GM23338 (cell line): ENCODE measurements around the gene VAMP3. TPM values are rescaled to one million over a fixed set of nuclear protein-coding genes. Genes with fewer than 3 reads are reported as not detected.

Experiments
- CREB1 ChIP-seq: fragments of 250-450 bp; sonication (Bioruptor Pico); IDR thresholded peaks from 2 replicates; pipeline ENCODE4 v1.5.0; 2020; ENCODE audit warnings: low read depth, mild to moderate bottlenecking, moderate library complexity
- POLR2AphosphoS5 ChIP-seq: IDR thresholded peaks from 2 replicates; pipeline ENCODE4 v1.6.1; 2016; ENCODE audit warnings: antibody characterized with exemption, low read depth
- STAT1 ChIP-seq: IDR thresholded peaks from one replicate; pipeline ENCODE4 v1.6.1; 2016; ENCODE audit warnings: antibody characterized with exemption; ENCODE audit not compliant: unreplicated experiment
- ZNF331 ChIP-seq: fragments of 250-450 bp; sonication (Bioruptor Pico); IDR thresholded peaks from 2 replicates; pipeline ENCODE4 v1.5.0; 2020; ENCODE audit warnings: low read depth, mild to moderate bottlenecking, moderate library complexity
- polyA plus RNA-seq: library from polyadenylated mRNA; unstranded; fragments of >200 nt; fragmentation: Nextera tagmentation; extraction: Ambion mirVana; gene quantifications from 2 replicates; pipeline ENCODE4 v1.2.1, GENCODE V29; 2016
- total RNA-seq: library from RNA; depleted of rRNA; stranded (reverse); fragments of >200 nt; shearing (Covaris generic); gene quantifications from 2 replicates; pipeline ENCODE4 v1.2.3, GENCODE V29; 2014; rRNA removed
- TF ChIP-seq, protein P1 (sequence below): IDR thresholded peaks from 2 replicates; pipeline ENCODE4 v1.6.1; 2016; ENCODE audit warnings: antibody characterized with exemption
- TF ChIP-seq, protein P2 (sequence below): fragments of 250-450 bp; sonication (Bioruptor Pico); IDR thresholded peaks from 2 replicates; pipeline ENCODE4 v1.5.0; 2020; ENCODE audit warnings: mild to moderate bottlenecking, moderate library complexity

Gene VAMP3
- total and polyA plus RNA-seq, 2 experiments from 2014 or later: 16.3 to 43.0 TPM

DNA sequence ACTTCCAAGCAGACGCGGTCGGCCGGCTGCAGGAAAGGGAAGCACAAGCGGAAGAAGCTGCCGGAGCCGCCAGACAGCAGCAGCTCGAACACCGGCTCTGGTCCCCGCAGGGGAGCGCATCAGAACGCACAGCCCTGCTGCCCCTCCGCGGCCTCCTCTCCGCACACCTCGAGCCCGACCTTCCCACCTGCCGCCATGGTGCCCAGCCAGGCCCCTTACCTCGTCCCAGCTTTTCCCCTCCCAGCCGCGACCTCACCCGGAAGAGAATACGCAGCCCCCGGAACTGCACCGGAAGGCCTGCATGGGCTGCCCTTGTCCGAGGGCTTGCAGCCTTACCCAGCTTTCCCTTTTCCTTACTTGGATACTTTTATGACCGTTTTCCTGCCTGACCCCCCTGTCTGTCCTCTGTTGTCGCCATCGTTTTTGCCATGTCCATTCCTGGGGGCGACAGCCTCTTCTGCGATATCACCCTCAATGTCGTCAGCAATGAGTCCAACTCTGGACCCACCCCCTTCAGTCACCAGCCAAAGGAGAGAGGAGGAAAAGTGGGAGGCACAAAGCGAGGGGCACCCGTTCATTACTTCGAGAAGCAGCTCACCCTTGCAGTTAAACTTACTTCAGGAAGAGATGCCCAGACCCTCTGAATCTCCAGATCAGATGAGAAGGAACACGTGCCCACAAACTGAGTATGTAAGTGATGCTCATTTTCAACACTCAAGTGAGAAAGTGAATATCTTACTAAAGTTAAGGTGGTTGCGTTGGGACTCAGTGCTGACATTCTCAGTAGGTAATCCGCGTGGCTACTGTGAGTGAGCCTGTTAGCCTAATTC, 56.2 kb downstream of the VAMP3 start (continued):
- TF ChIP-seq, protein P1, sequence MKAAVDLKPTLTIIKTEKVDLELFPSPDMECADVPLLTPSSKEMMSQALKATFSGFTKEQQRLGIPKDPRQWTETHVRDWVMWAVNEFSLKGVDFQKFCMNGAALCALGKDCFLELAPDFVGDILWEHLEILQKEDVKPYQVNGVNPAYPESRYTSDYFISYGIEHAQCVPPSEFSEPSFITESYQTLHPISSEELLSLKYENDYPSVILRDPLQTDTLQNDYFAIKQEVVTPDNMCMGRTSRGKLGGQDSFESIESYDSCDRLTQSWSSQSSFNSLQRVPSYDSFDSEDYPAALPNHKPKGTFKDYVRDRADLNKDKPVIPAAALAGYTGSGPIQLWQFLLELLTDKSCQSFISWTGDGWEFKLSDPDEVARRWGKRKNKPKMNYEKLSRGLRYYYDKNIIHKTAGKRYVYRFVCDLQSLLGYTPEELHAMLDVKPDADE: no peak
- TF ChIP-seq CREB1 (CRISPR knock-in tag) (no peak), ZNF331 (CRISPR knock-in tag) (no peak), STAT1 (no peak), POLR2AphosphoS5 (no peak)
- TF ChIP-seq, protein P2, sequence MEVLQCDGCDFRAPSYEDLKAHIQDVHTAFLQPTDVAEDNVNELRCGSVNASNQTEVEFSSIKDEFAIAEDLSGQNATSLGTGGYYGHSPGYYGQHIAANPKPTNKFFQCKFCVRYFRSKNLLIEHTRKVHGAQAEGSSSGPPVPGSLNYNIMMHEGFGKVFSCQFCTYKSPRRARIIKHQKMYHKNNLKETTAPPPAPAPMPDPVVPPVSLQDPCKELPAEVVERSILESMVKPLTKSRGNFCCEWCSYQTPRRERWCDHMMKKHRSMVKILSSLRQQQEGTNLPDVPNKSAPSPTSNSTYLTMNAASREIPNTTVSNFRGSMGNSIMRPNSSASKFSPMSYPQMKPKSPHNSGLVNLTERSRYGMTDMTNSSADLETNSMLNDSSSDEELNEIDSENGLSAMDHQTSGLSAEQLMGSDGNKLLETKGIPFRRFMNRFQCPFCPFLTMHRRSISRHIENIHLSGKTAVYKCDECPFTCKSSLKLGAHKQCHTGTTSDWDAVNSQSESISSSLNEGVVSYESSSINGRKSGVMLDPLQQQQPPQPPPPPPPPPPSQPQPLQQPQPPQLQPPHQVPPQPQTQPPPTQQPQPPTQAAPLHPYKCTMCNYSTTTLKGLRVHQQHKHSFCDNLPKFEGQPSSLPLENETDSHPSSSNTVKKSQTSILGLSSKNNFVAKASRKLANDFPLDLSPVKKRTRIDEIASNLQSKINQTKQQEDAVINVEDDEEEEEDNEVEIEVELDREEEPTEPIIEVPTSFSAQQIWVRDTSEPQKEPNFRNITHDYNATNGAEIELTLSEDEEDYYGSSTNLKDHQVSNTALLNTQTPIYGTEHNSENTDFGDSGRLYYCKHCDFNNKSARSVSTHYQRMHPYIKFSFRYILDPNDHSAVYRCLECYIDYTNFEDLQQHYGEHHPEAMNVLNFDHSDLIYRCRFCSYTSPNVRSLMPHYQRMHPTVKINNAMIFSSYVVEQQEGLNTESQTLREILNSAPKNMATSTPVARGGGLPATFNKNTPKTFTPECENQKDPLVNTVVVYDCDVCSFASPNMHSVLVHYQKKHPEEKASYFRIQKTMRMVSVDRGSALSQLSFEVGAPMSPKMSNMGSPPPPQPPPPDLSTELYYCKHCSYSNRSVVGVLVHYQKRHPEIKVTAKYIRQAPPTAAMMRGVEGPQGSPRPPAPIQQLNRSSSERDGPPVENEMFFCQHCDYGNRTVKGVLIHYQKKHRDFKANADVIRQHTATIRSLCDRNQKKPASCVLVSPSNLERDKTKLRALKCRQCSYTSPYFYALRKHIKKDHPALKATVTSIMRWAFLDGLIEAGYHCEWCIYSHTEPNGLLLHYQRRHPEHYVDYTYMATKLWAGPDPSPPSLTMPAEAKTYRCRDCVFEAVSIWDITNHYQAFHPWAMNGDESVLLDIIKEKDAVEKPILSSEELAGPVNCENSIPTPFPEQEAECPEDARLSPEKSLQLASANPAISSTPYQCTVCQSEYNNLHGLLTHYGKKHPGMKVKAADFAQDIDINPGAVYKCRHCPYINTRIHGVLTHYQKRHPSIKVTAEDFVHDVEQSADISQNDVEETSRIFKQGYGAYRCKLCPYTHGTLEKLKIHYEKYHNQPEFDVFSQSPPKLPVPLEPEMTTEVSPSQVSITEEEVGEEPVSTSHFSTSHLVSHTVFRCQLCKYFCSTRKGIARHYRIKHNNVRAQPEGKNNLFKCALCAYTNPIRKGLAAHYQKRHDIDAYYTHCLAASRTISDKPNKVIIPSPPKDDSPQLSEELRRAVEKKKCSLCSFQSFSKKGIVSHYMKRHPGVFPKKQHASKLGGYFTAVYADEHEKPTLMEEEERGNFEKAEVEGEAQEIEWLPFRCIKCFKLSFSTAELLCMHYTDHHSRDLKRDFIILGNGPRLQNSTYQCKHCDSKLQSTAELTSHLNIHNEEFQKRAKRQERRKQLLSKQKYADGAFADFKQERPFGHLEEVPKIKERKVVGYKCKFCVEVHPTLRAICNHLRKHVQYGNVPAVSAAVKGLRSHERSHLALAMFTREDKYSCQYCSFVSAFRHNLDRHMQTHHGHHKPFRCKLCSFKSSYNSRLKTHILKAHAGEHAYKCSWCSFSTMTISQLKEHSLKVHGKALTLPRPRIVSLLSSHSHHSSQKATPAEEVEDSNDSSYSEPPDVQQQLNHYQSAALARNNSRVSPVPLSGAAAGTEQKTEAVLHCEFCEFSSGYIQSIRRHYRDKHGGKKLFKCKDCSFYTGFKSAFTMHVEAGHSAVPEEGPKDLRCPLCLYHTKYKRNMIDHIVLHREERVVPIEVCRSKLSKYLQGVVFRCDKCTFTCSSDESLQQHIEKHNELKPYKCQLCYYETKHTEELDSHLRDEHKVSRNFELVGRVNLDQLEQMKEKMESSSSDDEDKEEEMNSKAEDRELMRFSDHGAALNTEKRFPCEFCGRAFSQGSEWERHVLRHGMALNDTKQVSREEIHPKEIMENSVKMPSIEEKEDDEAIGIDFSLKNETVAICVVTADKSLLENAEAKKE (CRISPR knock-in tag): no peak

Other genes starting within 250 kb of the VAMP3 start
- 10.4 and 16.4 TPM in 2 replicates for gene PER3, start 13.0 kb downstream of the VAMP3 start, total RNA-seq
- 5.3 and 6.1 TPM in 2 replicates for gene PER3, start 13.0 kb downstream of the VAMP3 start, polyA plus RNA-seq
- gene UTS2, start 81.8 kb downstream of the VAMP3 start, total RNA-seq: not detected in 2 replicates
- not detected in 2 replicates for gene UTS2, start 81.8 kb downstream of the VAMP3 start, polyA plus RNA-seq
- not detected in 2 replicates for gene TNFRSF9, start 169.5 kb downstream of the VAMP3 start, total RNA-seq
- gene TNFRSF9, start 169.5 kb downstream of the VAMP3 start, polyA plus RNA-seq: not detected in 2 replicates
- 178 and 184 TPM in 2 replicates for gene PARK7, start 190.4 kb downstream of the VAMP3 start, total RNA-seq
- 592 and 679 TPM in 2 replicates for gene PARK7, start 190.4 kb downstream of the VAMP3 start, polyA plus RNA-seq